HG03342 (cell line): ENCODE measurements around the gene DGKQ.

Experiments used
- ATAC-seq: cut with Tn5 transposase; IDR thresholded peaks from one replicate; pipeline ENCODE4 v1.9.1; 2021; ENCODE audit warnings: mild to moderate bottlenecking, moderate library complexity; ENCODE audit not compliant: unreplicated experiment

DGKQ gene

DNA sequence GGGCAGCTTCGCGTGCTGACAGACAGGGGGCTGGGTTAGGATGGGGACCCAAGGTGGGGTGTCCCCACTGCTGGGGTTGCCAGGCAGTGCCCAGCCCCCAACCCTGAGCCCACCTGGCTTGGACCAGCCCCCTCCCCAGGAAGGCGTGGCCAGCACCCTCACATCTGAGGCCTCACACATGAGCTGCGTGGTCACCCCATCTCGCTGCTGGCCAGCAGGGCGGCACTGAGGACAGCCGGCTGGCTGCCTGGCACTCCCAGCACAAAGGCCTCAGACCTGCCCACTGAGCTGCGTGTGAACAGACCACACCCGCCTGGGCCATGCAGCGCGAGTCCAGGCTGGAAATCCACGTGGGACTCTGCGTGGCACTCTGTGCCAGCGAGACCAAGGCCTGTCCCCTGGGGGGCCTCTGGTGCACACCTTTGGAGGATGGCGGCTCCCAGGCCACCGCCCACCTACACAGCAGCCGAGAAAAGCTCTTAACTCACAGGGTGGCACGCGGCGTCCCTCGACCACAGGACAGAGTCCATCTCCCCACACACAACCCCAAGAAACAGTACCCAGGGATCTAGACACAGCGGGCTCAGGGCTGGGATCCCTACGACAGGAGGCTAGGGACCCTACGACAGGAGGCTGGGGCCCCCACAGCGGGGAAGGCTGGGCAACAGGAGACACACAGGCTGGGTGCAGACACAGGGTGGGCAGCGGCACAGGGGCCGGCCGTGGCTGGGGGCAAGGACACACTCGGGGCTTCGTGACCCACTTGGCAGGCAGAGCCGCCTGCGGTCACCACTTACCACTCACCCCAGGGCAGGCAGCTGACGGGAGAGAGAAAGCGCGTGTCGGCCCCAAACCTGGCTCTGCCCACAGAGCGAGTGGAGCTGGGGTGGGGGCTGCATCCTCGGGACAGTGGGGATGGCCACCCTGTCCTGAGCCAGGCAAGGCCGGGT lies 9.8 kb downstream of the DGKQ start:
- ATAC-seq = no peak

DNA sequence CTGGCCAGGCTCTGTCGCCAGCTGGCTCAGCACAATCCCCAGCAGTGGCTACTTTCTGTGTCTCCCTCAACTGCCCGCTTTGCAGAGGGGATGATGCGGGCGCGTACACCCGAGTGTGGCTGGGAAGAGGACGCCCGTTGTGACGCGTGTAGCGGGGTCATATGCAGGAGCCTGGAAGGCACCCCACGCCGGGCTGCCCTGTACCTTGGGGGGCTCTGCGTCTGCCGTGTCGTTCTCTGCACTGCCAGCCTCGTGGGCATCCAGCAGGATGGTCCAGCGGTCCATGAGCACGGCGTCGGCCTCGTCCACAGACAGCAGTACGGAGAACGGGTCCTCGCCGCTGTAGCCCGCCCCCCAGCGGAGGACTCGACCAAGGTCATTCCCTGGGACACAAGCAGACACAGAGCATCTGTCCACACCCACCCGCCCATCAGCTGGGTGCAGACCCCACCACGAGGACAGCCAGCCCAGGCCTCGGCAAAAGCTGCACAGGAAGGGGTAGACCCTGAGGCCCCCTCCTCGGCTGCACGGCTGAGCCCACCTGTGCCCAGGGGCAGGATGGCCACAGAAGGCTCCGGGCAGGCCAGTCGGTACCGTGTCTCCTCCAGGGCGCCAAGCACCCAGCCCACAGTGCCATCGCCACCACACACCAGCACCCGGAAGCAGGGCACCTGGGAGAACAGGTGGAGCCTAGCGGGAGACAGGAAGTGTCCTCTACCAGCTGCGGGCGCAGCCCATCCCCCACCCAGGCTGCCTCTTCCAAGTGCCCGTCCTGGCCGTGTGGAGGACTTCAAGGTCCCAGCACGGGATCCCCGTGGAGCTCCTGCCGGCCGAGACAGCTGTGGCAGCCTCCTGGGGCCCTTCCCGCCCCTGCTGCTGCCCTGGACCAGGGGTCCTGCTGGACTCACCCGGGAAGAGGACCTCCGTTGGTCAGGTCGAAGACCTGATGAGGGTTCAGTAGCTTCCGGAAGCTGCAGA lies 10.8 kb downstream of the DGKQ start:
- ATAC-seq = no peak

DNA sequence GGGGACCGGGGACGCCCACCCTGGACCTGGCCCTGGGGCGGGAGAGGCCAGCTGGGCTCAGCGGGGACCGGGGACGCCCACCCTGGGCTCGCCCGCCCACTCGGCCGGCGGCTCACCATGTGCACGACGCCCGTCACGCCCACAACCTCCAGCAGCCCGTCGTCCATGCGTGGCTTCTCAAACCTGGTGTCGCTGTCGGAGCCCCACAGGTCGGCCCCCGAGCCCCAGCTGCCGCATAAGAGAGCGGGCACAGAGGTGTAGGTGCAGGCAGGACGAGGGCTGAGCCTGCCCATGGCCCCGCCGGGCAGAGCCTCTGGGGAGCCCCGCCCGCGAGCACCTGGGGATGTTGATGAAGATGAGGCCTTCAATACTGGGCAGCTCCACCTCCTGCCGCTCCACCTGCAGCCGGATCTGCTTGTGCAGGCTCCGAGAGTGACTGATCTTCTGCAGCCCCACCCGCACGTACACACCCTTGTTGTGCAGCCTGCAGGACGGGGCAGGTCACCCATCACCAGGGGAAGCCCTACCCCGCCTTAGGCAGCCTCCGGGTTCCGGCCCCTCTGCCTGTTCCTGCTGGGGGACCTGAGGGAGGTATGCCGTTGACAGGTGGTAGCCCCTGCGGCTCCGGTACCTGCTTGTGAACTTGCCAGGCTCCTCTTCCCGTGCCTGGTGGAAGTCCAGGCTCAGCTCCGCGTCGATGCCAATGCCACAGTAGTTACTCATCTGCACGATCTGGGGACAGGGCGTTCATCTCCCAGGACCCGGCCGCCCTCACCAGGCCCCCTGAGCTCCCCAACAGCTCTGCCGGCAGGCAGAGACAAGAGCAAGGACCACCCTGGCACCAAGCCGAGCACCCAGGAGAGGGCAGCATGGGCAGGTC lies 11.8 kb downstream of the DGKQ start:
- no peak for ATAC-seq

DNA sequence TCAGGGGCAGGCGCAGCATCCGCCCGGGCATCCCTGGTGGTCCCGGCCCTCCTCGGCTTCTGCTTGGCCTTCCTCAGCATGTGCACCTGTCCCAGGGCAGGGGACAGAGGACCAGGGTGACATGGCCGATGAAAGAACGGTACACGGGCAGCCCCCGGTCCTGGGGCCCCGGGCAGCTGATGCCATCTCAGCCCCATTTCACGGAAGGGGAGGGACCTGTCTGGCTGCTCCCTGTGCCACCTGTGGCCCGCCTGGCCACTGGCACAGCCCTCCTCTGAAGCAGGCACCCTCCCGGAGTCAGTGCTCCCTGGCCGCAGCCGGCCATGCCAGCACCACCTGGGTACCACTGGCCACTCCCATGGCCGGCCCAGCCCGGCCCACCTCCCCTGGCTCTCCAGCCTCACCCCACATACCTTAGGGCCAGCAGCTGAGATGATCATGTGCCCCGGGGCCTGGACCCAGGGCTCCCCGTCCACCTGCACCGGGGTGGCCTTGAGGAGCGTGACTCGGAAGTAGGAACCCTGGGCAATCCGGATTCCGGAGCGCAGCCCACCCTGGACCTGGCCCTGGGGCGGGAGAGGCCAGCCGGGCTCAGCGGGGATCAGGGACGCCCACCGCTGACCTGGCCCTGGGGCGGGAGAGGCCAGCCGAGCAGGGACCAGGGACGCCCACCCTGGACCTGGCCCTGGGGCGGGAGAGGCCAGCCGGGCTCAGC lies 12.6 kb downstream of the DGKQ start:
- no peak for ATAC-seq

DNA sequence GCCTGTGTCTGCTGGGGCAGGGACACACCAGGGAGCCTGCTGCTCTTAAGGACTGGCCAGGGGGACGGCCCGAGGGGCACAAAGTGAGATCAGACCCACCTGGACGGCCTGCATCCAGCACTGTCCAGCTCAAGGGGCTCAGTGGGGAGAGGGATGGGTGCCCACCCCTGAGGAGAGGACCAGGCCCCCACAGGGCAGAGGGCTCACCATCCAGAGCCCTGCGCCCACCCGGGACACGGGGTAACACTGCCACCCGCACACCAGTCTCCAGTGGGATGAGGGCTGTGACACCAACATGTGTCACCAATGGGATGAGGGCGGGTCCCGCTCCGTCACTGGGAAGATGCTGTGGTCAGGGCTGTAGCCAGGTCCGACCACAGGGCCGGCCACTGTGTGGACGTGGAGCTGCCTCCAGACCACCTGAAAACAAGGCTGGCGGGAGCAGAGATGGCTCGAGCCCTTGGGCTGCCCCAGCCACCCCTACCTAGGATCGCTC lies 13.2 kb downstream of the DGKQ start:
- no peak for ATAC-seq

DNA sequence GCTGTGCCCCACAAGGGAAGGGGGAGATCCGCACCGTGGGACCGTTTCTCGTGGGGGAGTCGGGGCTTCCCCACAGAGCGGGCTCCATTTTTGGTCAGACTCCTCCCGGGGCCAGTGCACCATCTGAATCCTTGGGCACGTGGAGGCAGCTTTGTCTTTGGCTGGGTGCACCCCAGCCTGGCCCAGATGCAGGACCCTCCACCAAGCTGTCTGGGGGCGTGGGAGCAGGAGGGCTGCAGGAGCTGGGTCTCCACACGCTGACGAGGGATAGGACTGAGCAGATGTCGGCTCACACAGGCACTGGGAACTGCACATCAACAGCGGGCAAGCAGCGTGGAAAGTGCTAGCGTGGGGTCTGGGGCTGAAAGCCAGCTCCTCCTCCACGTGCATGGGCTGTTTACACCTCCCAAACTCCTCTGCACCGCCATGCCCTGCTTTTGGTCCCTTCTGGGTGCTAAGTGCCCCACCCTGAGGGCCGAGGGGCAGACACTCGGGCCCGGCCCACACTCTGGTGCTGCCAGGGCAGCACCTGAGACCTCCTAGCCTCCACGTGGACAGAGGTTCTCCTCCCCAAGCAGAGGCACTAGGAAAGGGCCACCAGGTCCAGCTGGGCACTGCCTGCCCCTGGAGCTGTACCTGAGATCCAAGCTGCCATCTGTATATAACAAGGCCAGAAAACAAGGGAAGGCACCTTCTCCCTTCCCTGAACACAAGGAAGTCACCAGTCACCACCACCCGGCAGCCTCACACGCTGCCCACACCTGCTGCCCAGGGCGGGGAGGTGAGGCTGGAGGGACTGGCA lies 13.8 kb downstream of the DGKQ start:
- no peak for ATAC-seq

DNA sequence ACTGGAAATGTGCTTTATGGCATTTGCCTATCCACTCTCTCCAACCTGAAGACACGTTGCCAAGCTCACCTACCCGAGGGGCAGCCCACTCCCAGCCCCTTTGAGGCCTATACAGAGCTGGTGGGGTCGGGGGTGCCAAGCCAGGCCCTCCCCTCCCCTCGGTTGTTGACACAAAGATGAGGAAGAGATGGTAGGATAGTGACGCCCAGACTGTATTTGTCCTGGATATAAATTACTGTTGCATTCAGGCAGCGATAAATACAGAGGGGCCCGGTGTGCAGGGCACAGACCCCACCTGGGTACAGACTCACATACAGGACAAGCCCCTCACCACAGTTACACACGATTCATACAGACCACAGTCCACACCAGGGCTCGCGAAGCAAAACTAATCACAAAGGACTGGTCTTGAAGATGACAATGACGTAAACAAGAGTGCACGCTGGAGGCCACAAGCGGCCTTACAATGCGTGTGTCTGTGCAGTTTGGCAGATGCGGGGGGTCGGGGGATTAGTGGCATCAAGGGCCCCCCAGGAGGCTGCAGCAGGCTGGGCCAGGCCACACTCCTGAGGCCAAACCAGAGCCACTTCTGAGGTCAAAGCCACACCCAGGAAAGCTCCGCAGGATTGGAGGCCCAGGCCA lies 14.6 kb downstream of the DGKQ start:
- ATAC-seq = no peak

DNA sequence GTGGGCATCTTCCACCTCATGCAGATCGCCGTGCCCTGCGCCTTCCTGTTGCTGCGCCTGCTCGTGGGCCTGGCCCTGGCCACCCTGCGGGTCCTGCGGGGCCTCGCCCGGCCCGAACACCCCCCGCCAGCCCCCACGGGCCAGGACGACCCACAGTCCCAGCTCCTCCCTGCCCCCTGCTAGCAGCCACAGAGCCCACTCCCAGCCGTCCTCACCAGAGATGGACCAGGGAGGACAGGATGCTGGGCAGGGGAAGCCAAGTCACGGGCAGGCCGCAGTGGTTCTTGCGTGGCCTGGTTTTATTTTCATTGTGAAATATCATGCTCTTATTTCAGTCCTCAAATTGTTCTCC lies 15.1 kb downstream of the DGKQ start:
- ATAC-seq = no peak

DNA sequence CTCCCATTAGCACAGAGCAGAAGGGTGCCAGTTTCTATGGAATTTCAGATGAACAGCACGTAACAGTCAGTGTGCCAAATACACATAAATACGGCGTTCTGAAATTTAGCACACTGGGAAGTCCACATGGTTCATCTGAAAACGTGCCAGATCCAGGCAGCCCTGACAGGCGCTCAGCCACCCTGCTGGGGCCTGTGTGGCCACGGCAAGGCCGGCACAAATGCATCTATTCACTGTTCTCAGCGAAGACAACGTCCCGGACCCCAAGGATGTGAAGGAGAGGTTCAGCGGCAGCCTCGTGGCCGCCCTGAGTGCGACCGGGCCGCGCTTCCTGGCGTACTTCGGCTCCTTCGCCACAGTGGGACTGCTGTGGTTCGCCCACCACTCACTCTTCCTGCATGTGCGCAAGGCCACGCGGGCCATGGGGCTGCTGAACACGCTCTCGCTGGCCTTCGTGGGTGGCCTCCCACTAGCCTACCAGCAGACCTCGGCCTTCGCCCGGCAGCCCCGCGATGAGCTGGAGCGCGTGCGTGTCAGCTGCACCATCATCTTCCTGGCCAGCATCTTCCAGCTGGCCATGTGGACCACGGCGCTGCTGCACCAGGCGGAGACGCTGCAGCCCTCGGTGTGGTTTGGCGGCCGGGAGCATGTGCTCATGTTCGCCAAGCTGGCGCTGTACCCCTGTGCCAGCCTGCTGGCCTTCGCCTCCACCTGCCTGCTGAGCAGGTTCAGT lies 15.6 kb downstream of the DGKQ start:
- ATAC-seq = no peak

DNA sequence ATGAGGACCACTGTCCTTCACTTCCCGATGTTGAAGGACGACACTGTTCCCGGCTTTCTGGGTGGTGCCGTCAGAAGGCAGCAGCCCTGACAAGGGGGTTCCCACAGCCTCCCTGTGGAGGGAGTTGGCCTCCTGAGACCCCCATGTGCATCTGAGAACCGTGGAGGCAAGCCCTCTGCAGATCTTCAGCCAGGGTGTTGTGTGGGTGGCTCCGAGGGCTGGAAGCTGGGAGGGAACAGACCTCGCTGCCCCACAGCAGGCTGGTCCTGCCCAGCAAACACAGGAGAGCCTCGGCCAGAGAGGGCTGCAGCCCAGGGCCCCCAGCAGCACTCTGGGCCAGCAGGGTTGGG lies 16.2 kb downstream of the DGKQ start:
- no peak for ATAC-seq

DNA sequence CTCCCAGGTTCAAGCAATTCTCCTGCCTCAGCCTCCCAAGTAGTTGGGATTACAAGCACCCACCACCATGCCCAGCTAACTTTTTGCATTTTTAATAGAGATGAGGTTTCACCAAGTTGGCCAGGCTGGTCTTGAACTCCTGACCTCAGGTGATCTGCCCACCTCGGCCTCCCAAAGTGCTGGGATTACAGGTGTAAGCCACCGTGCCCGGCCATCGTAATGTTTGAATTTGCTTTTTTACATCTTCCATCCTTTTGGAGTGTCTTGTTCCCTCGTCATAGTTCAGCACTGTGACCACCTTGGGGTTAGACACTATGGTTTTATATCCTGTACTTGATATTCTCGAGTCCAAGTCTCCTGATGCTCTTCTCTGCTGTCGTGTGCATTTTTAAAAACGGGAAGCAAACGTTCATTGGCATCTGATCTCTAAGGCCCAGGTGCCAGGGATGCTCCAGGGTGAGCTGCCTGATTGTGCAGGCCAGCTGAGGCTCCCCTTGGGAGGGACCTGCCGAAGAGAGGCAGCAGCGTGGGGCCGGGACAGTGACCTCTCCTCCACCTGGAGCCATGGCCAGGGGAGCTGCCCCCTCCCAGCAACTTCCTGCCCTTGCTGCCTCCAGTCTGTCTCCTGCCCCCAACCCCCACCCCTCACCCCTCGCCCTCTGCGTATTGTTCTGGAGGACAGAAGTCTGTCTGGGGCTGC lies 16.7 kb downstream of the DGKQ start:
- no peak for ATAC-seq

DNA sequence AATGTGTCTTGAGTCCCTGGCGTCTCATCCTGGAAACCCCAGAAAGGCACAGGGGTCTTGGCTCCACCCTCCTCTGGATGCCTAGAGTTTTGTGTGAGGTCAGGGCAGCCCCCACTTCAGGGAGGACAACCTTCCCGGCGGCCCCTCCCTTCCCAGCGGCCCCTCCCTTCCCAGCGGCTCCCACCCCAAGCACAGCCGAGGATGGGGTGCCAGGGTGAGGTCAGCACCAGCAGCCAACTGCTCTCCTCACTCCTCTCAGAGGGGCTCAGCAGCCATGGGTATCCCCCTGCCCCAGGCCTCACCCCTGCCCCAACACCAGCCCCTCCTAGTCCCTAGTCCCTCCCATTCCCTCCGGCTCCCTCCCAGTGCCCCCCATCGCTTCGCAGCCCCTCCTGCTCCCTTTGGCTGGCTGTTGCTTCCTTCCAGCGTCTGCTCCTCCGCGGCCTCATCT lies 17.4 kb downstream of the DGKQ start:
- ATAC-seq = no peak

DNA sequence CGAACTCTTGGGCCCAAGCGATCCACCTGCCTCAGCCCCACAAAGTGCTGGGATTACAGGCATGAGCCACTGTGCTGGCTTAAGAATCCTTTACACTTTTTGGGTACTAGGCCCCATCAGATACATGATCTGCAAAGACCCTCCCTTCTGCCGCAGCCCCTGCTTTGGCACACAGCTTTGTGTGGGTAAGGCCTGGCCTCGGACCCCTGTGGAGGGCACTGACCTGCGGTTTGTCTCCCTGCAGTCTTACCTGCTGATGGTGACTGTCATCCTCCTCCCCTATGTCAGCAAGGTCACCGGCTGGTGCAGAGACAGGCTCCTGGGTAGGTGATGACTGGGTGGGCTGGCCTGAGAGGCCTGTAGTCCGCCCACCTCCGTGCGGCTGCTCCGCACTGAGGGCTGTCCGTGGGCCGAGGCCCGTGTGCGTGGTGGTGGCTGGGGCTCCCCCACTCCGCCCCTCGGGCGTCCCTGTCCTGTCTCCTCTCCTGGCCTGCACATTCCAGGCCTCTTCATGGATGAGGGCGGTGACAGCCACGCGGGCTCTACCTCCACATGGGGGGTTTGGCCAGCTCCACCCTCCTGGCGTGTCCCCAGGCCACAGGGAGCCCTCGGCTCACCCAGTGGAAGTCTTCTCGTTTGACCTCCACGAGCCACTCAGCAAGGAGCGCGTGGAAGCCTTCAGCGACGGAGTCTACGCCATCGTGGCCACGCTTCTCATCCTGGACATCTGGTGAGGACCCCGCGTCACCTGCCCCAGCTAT lies 18.0 kb downstream of the DGKQ start:
- no peak for ATAC-seq

DNA sequence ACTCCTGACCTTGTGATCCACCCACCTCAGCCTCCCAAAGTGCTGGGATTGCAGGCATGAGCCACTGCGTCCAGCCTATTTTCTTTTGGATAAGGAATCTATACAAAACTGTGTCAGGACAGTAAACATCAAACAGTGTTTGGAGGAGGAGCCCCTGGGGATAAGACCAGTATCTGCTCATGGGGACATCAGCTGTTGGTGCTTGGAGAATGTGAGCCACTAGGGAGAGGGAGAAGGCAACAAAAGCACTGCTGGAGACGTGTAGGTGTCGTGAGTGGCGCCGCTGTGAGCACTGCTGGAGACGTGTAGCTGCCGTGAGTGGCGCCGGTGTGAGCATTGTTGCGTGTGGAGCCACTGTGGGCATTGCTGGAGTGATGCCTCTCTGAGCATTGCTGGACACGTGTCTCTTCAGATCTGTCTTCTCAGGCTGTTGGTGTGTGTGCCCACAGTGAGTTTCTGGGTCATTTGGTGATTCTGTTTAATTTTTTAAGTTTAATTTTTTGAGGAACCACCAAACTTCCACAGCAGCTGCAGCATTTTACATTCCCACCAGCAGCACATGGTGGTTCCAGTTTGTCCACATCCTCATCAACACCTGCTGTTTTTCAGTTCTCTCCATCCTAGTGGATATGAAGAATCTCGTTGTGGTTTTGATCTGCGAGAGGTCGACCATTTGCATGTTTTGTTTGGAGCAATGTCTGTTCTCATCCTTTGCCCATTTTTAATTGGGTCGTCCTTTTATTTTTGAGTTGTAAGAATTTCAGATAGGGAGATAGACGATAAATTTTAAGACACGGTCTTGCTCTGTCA lies 19.0 kb downstream of the DGKQ start:
- ATAC-seq = no peak

DNA sequence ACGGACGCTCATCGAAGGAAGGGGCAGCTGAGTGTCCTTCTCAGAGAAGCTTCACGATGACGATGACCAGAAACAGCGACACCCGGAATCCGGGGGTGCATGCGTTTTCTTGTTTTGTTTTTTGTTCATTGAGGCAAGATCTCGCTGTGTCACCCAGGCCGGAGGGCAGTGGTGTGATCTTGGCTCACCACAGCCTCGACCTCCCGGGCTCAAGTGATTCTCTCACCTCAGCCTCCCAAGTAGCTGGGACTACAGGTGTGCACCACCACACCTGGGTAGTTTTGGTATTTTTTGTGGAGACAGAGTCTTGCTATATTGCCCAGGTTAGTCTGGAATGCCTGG lies 19.8 kb downstream of the DGKQ start:
- no peak for ATAC-seq
